Glomerular visceral epithelial cell (primary cell): ENCODE measurements around the gene NRG4.
"Not testable (repeated sequence)": the region's sequence is repeated elsewhere in the genome, so short reads cannot be mapped to it uniquely, and the experiment has no call there.

Experiments used
- DNase-seq: peaks from one replicate; pipeline ENCODE4 v3.0.0-alpha.2; 2016; ENCODE audit errors: extremely low spot score

Gene NRG4

DNA sequence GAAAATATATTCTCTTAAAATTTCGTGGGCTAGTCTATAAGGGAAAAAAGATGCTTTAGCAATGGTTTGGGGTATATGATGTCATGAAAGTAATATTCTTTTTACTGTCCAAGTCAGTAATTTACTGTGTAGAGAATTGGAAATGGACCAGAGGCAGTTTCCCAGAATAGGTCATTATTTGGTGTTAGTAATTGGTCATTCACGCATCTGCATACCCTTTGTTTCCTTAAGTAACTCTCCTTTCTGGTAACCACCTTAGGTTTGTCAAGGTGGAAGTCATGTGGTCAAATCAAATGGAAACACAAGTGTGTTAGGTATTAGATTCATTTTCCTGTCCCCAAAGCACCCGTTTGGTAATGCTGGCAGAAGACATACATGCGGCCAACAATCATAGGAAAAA lies 84.6 kb downstream of the NRG4 start:
- DNase-seq = no peak

DNA sequence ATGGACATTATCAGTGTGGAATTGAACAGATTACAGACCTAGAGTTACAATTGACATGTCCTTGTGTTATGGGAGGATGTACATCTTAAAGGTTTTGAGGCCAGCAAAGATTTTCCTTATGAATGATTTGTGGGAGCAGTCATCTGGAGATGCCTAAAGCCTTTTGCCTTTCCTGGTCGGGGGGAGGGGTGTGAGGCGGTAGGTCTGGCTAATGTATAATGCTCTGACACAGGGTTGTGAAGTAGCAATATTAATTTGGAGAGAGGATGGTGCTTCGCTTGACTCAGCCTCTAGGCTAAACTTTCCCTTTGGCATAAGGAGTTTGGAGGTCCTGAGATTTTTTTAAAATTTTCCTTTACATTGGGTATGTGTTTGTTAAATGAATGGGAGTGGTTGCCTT lies 85.3 kb downstream of the NRG4 start:
- DNase-seq = no peak

DNA sequence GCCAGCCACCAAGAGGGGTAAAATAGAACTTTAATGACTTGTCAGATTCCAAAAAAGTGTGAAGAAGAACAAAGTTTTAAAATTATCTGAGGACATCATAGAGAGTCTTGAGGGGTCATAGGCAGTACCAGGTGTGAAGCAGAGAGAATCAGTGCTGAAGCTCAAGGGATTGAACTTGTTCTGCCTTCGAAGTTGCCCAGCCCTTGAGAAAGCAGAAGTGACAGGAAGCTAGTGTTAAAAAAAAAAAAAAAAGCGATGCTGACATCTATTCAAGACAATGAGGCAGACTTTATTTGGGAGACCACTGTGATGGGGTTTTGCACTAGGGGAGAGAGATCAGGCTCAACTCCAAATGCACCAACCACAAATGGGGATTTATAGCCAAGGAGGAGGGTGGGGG lies 86.8 kb downstream of the NRG4 start:
- no peak for DNase-seq

DNA sequence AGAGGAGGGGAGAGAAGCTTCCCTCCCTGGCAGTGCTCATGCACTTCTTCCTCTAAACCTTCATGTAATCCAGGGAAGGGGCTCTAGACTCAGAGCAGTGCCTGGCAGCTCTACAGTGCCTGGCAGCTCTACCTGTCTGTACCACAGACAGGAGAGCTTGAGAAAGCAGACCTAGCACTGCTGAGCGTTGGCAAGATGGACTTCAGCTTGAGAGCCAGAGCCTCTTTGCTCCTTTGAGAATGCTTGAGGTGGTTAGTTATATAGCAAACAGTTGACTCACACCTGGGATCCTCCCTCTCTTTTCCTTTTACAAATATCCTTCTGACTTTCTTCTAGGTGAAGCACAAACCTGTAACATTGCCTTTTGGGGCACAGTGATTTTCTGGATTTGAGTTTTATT lies 87.6 kb downstream of the NRG4 start:
- no peak for DNase-seq

DNA sequence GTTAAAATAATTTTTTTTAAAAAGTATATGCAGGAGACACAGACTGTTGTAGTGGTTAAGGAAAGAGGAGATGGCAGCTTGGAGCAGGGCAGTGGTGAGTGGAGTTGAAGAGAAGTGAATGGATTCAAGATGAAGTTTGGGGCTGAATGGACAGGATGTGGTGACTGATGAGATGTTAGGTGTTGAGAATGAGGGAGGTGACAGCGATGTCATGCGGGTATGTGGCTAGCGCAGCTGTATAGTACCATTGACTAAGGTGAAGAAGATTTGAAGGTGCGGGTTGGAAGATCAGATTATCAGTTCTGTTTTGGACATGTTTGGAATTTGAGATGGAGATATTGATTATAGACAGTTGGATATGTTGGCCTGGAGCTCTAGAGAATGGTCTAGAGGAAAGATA lies 88.5 kb downstream of the NRG4 start:
- no peak for DNase-seq

DNA sequence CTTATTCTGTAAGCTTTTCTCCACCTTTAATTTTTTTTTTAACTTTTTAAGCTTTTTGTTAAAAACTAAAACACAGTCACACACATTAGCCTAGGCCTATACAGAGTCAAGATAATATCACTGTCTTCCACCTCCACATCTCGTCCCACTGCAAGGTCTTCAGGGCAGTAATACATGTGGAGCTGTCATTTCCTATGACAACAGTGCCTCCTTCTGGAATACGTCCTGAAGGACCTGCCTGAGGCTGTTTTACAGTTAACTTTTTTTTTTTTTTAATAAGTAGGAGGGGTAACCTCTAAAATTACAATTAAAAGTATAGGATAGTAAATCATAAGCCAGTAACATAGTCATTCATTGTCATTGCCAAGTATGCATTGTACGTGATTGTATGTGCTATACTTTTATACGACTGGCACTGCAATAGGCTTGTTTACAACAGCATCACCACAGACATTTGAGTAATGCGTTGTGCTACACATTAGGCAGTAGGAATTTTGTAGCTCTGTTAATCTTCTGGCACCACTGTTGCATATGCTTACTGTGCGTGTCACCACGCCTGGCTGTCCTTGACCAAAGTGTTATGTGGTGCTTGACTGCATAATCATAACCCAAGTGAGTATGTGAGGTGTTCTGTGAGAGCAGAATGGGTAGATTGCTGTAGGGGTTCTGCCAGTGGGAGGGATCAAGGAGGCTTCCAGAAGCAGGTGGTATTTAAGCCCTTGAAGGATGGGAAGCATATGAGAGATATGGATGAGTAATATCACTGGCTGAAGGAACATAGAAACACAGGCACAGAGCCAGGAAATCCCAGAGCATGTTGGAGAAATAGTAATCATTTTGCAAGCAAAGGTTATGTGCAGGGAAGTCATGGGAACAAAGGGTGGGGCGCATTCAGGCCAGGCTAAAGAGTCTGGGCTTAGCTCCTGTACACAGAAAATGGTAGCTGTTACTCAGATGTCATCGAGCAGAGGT lies 90.2 kb downstream of the NRG4 start:
- DNase-seq = peak; percentile 74

DNA sequence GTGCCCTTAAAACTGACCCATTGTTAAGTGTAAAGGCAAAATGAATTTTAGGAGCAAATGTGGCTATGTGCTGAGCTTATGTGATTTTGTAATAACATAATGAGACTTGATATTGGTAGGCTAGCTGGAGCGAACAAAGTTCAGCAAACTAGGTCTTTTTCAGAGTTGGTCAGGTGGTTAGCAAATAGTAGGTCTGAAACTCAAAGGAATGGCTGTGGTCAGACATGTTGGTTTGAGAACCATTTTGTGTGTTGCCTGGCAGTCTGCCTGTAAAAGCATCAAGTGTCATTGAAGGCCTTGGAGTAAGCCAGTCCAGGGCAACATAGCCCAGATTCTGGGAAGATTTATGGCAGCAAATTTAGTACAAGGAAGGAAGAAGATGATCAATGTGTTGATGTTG lies 92.1 kb downstream of the NRG4 start:
- DNase-seq = peak; percentile 18

DNA sequence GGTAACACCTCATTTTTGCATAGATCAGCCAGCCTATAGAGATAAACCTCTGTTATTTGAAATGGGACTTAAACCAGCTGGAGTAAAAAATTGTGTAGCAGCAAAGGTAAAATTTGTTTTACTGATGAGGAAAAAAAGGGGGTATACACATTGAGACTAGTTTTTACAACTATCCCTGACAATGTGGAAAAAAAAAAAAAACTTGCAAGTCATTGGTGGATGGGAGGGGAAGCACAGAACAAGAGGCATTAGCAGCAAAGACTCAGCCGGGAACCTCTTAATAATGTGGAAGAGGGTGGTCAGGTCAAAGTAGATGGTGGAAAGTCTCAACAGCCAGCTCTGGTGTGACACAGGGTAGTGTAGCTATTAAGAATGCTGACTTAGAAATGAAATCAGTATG lies 94.1 kb downstream of the NRG4 start:
- no peak for DNase-seq

DNA sequence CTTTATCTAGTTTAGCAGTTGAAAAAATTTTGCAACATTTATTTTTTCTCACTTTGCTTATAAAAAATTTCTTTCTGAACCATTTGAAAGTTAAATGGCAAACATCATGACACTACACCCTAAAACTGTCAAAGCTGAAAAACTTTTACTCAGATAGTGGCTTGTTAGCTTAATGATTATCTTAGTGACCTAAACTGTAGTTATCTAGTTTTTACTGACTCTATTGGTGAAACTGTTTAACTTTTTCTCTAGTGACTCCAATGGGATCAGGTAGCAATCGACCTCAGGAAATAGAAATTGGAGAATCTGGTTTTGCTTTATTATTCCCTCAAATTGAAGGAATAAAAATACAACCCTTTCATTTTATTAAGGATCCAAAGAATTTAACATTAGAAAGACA lies 95.2 kb downstream of the NRG4 start:
- no peak for DNase-seq

DNA sequence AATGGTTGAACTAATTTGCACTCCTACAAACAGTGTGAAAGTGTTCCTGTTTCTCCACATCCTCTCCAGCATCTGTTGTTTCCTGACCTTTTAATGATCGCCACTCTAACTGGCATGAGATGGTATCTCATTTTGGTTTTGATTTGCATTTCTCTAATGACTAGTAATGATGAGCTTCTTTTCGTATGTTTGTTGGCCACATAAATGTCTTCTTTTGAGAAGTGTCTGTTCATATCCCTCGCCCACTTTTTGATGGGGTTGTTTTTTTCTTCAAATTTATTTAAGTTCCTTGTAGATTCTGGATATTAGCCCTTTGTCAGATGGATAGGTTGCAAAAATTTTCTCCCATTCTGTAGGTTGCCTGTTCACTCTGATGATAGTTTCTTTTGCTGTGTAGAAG lies 101.9 kb downstream of the NRG4 start:
- DNase-seq = not testable (repeated sequence)

DNA sequence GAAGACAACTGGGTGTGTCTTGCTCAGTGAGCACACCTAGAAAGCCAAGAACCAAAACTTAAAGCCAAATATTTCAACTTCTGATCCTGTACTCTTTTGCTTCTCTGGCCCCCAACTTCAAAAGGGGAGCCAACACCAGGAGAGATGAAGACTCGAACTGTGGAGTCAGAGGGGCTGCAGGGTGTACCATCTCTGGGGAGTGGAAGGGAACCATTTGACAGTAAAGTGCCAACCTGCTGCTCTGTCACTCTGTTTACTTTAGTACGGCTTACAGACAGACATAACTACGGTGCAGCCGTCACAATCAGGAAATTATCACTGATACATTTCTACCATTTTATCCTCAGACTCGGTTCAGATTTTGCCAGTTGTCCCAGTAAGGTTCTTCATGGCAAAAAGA lies 107.0 kb downstream of the NRG4 start:
- DNase-seq = no peak

DNA sequence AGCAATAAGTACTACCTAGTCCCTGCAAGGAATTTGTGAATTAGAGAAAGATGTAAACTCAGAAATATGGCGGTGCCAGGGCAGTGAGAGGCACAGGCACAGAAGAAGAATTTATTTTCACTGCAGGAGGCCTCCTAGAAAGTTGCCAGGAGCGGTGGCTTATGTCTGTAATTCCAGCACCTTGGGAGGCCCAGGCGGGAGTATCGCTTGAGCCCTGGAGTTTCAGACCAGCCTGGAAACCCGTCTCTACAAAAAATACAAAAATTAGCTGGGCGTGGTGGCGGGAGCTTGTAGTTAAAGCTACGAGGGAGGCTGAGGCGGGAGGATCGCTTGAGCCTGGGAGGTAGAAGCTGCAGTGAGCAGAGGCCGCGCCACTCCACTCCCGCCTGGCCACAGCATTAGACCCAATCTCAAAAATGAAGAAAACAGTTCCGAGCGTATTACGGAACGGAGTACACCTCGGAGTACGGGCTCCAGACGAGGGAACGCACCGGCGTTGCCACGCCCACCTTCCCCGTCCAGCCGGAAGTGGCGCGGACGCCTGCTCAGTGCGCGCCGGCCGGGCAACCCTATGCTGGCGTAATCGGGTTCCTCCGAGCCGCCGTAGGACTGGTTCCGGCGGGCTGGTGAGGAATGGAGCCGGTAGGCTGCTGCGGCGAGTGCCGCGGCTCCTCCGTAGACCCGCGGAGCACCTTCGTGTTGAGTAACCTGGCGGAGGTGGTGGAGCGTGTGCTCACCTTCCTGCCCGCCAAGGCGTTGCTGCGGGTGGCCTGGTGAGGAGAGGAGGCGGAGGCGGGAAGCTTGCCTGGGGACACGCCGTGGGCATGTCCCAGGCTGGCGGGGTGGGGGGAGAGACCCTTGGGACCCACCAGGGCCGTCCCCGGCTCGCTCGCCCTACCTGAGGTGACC lies 108.6 kb downstream of the NRG4 start, which contains the start of gene FBXO22:
TSS of gene FBXO22 (plus strand) at position 548 of the 909 bp plus-strand sequence. CDS start at position 634, 86 bp downstream.
- peak; percentile 90 for DNase-seq

DNA sequence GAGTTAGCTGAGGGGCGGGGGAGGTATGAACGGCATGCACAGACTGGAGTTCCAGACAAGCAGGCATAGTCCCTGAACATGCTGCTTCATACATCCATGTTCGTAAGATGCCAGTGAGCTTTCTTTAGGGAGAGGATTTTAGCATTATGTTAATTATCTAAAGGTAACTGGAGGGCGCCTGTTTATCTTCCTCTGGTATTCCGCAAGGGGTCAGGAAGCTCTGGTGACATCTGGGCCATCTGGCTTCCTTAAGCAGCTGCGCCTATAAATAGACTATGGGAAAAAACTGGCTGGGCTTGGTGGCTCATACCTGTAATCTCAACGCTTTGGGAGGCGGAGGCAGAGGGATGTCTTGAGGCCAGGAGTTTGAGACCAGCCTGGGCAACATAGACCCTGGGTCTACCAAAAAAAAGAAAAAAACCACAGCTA lies 110.1 kb downstream of the NRG4 start:
- no peak for DNase-seq

DNA sequence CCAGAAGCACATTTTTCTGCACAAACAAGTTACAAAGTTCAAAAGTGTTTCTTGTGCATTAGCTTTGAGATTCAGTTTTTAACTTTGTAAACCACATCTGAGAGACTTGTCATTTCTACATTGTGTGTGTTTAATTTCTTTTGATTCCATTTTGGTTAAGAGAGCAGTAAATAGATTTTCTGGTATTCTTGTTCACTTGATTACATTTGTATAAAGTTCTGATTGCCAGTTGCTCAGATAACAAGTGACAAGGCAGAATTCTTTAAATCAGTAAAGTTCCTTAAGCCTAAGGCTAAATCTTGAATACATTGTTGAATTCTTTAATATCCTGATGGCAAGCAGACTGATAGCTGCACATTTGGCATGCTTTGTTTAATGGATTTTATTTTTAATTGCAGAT lies 111.6 kb downstream of the NRG4 start:
- DNase-seq = no peak

DNA sequence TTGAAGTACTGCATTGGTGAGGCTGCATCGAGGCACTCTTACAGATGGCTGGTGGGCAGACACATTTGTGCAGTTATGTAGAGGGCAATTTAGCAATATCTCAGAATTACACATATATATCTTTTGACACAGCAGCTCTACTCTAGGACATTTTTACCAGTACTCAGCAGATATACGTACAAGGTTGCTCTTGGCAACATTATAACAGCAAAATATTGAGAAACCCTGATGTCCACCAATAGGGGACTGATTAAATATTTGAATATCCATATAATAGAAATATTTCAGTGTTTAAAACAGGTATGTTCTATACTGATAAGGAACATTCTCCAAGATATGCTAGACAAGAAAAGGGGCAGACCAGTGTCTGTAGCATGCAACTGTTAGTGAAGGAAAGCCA lies 116.5 kb downstream of the NRG4 start:
- no peak for DNase-seq

DNA sequence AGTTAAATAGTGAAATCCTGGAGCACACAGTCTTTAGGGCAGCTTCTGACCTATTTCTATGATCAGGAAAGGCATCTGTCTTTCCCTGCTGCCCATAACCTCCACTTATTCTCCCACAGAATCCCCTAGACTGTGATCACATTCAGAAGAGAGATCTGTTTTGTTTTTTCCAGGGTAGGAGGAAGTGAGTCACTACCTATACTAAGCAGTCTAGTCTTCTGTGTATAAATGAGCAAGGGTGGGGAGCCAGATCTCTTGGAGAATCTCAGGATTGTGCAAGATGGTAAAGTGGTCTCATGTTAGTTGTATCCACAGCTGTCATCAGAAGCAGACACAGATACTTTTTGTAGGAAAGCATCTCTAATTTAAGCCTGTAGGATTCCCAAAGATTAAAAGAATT lies 120.3 kb downstream of the NRG4 start:
- DNase-seq = peak; percentile 64
